IPS DF 6.9 (cell line): ENCODE results near the gene RNF19B.
A peak's percentile ranks its signal among the peaks of the same experiment; 100 is the strongest.

Experiments
- DNase-seq: peaks from one replicate; pipeline ENCODE4 v3.0.0-alpha.2; 2013; ENCODE audit warnings: low read depth, low spot score
- H3K27ac ChIP-seq: one replicate; pipeline ENCODE4 v1.5.1; 2013; ENCODE audit warnings: low read length, control low read depth
- H3K27me3 ChIP-seq: 2 replicates; pipeline ENCODE4 v1.6.1; 2013; ENCODE audit warnings: mild to moderate bottlenecking, low read length; ENCODE audit not compliant: control insufficient read depth, insufficient read depth
- H3K36me3 ChIP-seq: 2 replicates; pipeline ENCODE4 v1.6.1; 2013; ENCODE audit warnings: low read length; ENCODE audit not compliant: control insufficient read depth, insufficient read depth
- H3K4me1 ChIP-seq: 2 replicates; pipeline ENCODE4 v1.6.1; 2013; ENCODE audit warnings: low read length; ENCODE audit not compliant: control insufficient read depth, insufficient read depth
- H3K4me3 ChIP-seq: 2 replicates; pipeline ENCODE4 v1.5.1; 2013; ENCODE audit warnings: mild to moderate bottlenecking, low read length
- H3K9me3 ChIP-seq: 2 replicates; pipeline ENCODE4 v1.6.1; 2013; ENCODE audit warnings: low read length, inconsistent platforms; ENCODE audit not compliant: control insufficient read depth, insufficient read depth
- WGBS: extraction: QIAGEN DNeasy Blood & Tissue Kit; methylation state at CpG from one replicate; pipeline ENCODE4 v1.1.7; 2013; ENCODE audit warnings: mixed read lengths, missing lambda C conversion rate; ENCODE audit not compliant: insufficient read length, insufficient coverage; 5-methylcytosine and 5-hydroxymethylcytosine counted together

Gene RNF19B

DNA sequence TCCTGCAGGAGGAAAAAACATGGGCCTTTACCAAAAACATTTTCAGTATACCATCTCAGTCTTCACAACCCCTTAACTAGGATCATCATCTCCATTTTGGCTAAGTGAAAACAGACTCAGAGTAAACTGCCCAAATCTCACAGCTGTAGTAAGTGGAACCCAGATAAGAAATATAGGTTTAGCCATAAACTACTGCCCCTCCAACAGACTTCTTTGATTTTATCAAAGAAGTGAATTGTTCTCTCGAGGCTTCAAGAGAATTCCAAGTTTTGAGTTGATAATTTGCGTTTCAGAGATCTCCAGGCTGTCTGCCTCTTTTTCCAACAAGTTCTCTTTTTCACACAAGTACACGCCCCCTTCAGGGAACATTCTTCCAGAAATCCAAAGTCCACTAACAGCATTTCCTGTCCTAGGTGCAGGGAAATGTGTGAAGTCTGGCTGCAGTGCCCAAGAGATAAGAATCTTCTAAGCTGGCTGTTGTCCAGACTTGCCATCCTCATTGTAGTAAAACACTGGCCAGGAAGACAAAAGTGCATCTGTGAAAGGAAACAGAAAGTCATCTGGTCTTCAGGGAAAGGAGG, 30.8 kb downstream of the RNF19B start:
- Histone ChIP-seq H3K36me3 (no peaks in the 10 kb centered on the region), H3K4me1 (no peaks in the 10 kb centered on the region), H3K9me3 (no peaks in the 10 kb centered on the region), H3K4me3 (no peak overlapping the region), H3K27ac (no peak overlapping the region), H3K27me3 (no peaks in the 10 kb centered on the region; the same call in 1 of the 2 replicates)
- no peak for DNase-seq
- no CpG with 5 or more reads among the region's 3 CpGs for WGBS

DNA sequence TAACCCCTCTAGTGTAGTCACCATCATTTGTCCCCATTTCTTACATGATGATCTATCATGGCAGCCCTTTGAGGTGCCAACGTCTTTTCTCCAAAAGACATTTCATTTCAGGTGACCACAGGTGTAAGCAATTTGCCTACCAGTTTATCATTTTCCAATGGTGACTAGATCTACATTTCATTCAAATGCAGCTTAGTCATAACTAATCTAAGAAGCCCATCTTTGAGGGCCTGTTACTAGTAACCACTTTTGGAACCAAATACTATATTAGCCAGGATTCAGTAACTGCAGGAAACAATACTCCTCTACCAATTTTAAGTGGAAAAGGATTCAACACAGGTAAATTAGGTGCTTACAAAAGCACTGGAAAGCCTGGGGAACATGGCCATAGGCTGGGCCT, 32.8 kb downstream of the RNF19B start:
- Histone ChIP-seq H3K27ac (no peak overlapping the region), H3K36me3 (no peaks in the 10 kb centered on the region), H3K27me3 (peaks cover 6% of the 10 kb centered on the region; the same call in 1 of the 2 replicates), H3K9me3 (no peaks in the 10 kb centered on the region), H3K4me3 (no peak overlapping the region), H3K4me1 (no peaks in the 10 kb centered on the region)
- no peak for DNase-seq
- WGBS = no CpG with 5 or more reads among the region's 1 CpG

DNA sequence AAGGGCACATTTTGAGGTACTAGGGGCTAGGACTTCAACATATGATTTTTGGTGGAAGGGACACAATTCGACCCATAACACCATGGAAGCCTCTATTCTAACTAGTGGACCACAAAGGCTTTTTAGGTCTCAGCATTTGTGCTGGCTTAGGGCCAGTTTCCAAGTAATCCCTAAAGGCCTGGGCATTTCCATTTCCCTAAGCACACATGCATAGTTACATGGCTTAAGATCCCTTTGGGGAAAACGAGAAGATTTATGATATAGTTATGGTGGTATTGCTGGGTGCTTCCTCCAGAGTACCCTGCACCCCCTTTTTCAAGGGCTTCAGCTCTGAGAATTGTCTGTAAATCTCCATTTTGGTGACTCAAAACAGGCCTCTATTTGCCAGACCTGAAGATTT, 35.2 kb downstream of the RNF19B start:
- Histone ChIP-seq H3K27me3 (peaks cover 24% of the 10 kb centered on the region), H3K4me3 (no peak overlapping the region), H3K4me1 (no peaks in the 10 kb centered on the region)

GRCh38 chr1:32928715-32929114, 35.9 kb downstream of the RNF19B start:
- no peak overlapping the region for H3K27ac ChIP-seq
- DNase-seq = no peak
- no peaks in the 10 kb centered on the region for H3K4me1 ChIP-seq
- H3K9me3 ChIP-seq = no peaks in the 10 kb centered on the region
- WGBS = no CpG with 5 or more reads among the region's 8 CpGs
- peaks cover 31% of the 10 kb centered on the region for H3K27me3 ChIP-seq
- no peak overlapping the region for H3K4me3 ChIP-seq
- H3K36me3 ChIP-seq = no peaks in the 10 kb centered on the region

More for the DNA sequence above, 35.2 kb downstream of the RNF19B start:
- no peak for DNase-seq
- Histone ChIP-seq H3K27ac (no peak overlapping the region), H3K36me3 (no peaks in the 10 kb centered on the region), H3K9me3 (no peaks in the 10 kb centered on the region)
- WGBS = no CpG with 5 or more reads among the region's 2 CpGs

DNA sequence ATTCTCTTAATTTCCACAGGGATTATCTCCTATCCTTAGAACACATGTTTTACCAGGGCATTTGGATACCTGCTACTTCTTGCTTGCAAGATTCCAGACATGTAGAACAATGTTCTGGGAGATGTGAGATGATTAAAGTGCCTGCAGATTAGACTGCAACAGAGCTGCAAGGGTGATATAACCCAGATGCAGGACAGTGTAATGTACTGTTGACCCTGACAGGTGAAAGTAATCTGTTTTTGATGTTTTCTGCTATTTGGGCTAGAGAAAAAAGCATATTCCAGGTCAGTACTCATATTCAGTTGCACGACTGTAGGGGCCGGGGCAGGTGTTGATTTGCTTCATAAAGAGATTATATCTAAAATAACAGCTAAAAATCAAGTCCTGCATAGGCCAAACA, 36.3 kb downstream of the RNF19B start:
- no peak for DNase-seq
- no peaks in the 10 kb centered on the region for H3K36me3 ChIP-seq
- H3K27ac ChIP-seq = no peak overlapping the region
- no peak overlapping the region for H3K4me3 ChIP-seq
- WGBS = no CpG with 5 or more reads among the region's 2 CpGs
- H3K9me3 ChIP-seq = no peaks in the 10 kb centered on the region
- peaks cover 33% of the 10 kb centered on the region for H3K27me3 ChIP-seq
- H3K4me1 ChIP-seq = no peaks in the 10 kb centered on the region

DNA sequence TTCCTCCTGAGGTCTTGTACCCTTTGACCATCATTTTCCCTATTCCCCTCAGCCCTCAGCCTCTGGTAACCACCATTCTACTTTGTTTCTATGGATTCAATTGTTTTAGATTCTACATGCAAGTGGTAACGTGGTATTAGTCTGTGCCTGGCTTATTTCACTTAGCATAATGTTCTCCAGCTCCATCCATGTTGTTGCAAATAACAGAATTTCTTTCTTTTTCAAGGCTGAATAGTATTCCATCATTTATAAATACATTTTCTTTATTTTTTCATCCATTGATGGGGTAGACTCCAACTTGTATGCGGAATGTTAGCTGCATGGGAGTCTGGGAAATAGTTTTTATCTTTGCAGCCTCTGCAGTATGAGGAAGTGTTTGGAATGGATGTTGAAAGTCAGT, 37.2 kb downstream of the RNF19B start:
- Histone ChIP-seq H3K27me3 (peaks cover 33% of the 10 kb centered on the region), H3K4me3 (no peak overlapping the region), H3K27ac (no peak overlapping the region), H3K4me1 (no peaks in the 10 kb centered on the region), H3K9me3 (no peaks in the 10 kb centered on the region), H3K36me3 (no peaks in the 10 kb centered on the region)
- WGBS = no CpG with 5 or more reads among the region's 2 CpGs
- DNase-seq = no peak

- Histone ChIP-seq H3K27ac (no peak overlapping the region), H3K27me3 (peaks cover 33% of the 10 kb centered on the region), H3K4me1 (no peaks in the 10 kb centered on the region), H3K4me3 (no peak overlapping the region), H3K9me3 (no peaks in the 10 kb centered on the region), H3K36me3 (no peaks in the 10 kb centered on the region)
- no CpG with 5 or more reads among the region's 6 CpGs for WGBS
- no peak for DNase-seq
These were observed 38.0 kb downstream of the RNF19B start for GRCh38 chr1:32926562-32926961.

DNA sequence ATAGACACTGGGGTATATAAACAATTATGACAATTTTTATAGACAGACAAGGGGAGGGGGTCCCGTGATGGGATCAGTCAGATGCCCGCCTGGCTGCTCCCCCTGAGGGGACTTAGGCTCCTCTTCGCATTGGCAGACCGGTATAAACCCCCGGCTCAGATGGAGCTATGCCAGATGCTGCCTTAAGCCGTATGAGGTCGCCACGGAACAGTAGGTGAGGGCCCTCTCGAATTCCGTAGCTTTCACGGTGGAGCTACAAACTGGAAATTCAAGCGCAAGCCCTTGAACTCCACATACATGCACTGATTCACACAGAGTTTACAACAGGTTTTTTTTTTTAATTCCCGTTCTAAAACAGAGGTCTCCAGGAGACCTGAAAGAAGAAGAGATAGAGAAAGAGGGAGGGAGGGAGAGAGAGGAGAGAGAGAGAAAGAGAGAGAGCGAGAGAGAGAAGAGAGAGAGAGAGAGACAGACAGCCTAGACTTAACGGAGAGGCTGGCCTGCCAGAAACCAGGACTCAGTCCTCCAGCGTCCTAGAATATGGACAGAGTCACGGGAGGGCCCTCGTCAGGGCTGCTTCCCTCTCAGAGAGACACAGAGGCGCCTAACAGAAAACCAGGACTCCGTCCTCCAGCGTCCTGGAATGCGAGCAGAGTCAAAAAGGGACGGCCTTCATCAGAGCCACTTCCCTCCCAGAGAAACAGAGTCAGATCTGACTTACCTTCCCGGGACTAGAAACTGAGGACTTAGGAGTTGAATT, 39.0 kb downstream of the RNF19B start:
- no CpG with 5 or more reads among the region's 24 CpGs for WGBS
- Histone ChIP-seq H3K4me1 (no peaks in the 10 kb centered on the region), H3K27me3 (peaks cover 33% of the 10 kb centered on the region), H3K27ac (no peak overlapping the region), H3K9me3 (no peaks in the 10 kb centered on the region), H3K36me3 (no peaks in the 10 kb centered on the region), H3K4me3 (peak overlapping the region; percentile 44; the same call in 1 of the 2 replicates)
- DNase-seq = no peak

- Histone ChIP-seq H3K4me3 (peak overlapping the region; percentile 37; the same call in 1 of the 2 replicates), H3K27me3 (peaks cover 33% of the 10 kb centered on the region)
These were observed 39.7 kb downstream of the RNF19B start for GRCh38 chr1:32924881-32925344.

DNA sequence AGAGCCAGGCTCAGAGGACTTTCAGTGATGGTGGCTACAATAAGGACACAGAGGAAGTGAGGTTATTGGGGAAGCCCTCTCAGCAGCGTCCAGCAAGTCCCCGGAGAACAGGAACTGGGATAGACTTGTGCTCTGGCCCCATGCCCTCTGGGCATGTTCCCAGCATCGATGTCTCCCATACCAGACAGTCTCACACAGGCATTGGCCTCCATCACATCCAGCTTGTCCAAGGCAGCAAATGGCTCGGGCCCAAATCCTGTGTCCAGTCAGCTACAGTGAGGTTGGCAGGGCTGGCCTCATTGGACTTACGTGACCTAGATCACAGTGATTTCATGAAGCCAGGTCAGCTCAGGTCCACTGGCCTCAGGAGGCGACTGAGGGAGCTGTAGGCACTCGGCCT, 43.8 kb downstream of the RNF19B start:
- Histone ChIP-seq H3K27me3 (peaks cover 20% of the 10 kb centered on the region), H3K4me3 (no peak overlapping the region), H3K36me3 (no peaks in the 10 kb centered on the region), H3K4me1 (no peaks in the 10 kb centered on the region), H3K27ac (no peak overlapping the region), H3K9me3 (no peaks in the 10 kb centered on the region)
- no CpG with 5 or more reads among the region's 7 CpGs for WGBS
- no peak for DNase-seq

More at GRCh38 chr1:32924881-32925344, 39.7 kb downstream of the RNF19B start:
- Histone ChIP-seq H3K9me3 (no peaks in the 10 kb centered on the region), H3K27ac (no peak overlapping the region), H3K4me1 (no peaks in the 10 kb centered on the region), H3K36me3 (no peaks in the 10 kb centered on the region)
- WGBS = no CpG with 5 or more reads among the region's 31 CpGs
- no peak for DNase-seq
